Activated CD4-positive, alpha-beta memory T cell treated with anti-CD3 and anti-CD28 coated beads for 36 hours (primary cell): ENCODE results near the gene SNRNP35. TPM values are rescaled to one million over a fixed set of nuclear protein-coding genes. Genes with fewer than 3 reads are reported as not detected.
"Not testable (repeated sequence)": the region's sequence is repeated elsewhere in the genome, so short reads cannot be mapped to it uniquely, and the experiment has no call there.

ENCODE experiments used
- CTCF ChIA-PET: fragments of 350-600 bp; sonication (Branson Sonifier 250); formaldehyde crosslinking; loops from one replicate; lab custom pipeline; 2021; ENCODE audit warnings: antibody characterized with exemption, inconsistent platforms; lab: Charles Lee
- POLR2A ChIA-PET: fragments of 350-600 bp; sonication (Branson Sonifier 250); formaldehyde crosslinking; loops from one replicate; lab custom pipeline; 2021; ENCODE audit warnings: antibody characterized with exemption; lab: Charles Lee
- DNase-seq: peaks from one replicate; pipeline ENCODE4 v3.0.0-alpha.2; 2020
- H3K27ac Mint-ChIP-seq: one replicate; pipeline ENCODE4 v1.8.0; 2021; ENCODE audit warnings: mixed read lengths
- H3K27me3 Mint-ChIP-seq: one replicate; pipeline ENCODE4 v1.8.0; 2021; ENCODE audit warnings: mixed read lengths
- H3K36me3 Mint-ChIP-seq: one replicate; pipeline ENCODE4 v1.8.0; 2021; ENCODE audit warnings: mixed read lengths
- H3K4me1 Mint-ChIP-seq: one replicate; pipeline ENCODE4 v1.8.0; 2021; ENCODE audit warnings: low read depth, mixed read lengths
- H3K4me3 Mint-ChIP-seq: one replicate; pipeline ENCODE4 v1.8.0; 2021; ENCODE audit warnings: mild to moderate bottlenecking, mixed read lengths
- H3K9me3 Mint-ChIP-seq: one replicate; pipeline ENCODE4 v1.8.0; 2021; ENCODE audit warnings: mixed read lengths
- intact Hi-C: fragments of 100-400 bp; cut with micrococcal nuclease; formaldehyde crosslinking; loops from one replicate; pipeline ENCODE4 v1.15.1; 2023
- total RNA-seq, 2 experiments: library from RNA; stranded (reverse); gene quantifications; one replicate each; pipeline ENCODE4 v1.2.3, GENCODE V29; 2021

Gene SNRNP35
- total RNA-seq, 2 experiments from 2014 or later, result 28.6 to 30.6 TPM

DNA sequence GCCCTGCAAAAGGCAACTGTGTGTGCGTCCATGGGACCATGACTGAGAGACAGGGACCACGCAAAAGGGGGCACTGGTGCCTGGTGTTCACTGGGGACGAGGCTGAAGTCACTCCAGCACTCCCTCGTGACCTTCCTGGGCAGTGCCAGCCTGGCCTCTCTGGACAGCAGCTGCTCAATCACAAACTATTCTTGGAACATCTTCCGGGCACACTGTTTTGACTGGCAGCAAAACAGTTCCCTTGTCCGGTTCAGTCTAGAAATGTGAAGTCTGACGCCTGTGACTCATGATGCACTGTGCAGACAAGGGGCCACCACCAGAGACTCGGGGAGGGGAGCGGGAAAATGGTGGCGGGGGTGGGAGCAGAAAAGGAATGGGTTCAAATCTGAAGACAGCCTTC is 20.8 kb downstream of the SNRNP35 start:
- no peak for DNase-seq
- Mint-ChIP-seq H3K4me1 (peaks cover 36% of the 10 kb centered on the region), H3K36me3 (peaks cover 8% of the 10 kb centered on the region), H3K27me3 (no peaks in the 10 kb centered on the region), H3K9me3 (no peaks in the 10 kb centered on the region), H3K4me3 (no peak overlapping the region), H3K27ac (no peak overlapping the region)
- ChIA-PET POLR2A (no interaction called here), CTCF (no interaction called here)
- intact Hi-C loops, result loop anchor here (5.0 kb wide), 1 partner anchor 104 kb away; the partner anchor contains the start of gene TMED2

DNA sequence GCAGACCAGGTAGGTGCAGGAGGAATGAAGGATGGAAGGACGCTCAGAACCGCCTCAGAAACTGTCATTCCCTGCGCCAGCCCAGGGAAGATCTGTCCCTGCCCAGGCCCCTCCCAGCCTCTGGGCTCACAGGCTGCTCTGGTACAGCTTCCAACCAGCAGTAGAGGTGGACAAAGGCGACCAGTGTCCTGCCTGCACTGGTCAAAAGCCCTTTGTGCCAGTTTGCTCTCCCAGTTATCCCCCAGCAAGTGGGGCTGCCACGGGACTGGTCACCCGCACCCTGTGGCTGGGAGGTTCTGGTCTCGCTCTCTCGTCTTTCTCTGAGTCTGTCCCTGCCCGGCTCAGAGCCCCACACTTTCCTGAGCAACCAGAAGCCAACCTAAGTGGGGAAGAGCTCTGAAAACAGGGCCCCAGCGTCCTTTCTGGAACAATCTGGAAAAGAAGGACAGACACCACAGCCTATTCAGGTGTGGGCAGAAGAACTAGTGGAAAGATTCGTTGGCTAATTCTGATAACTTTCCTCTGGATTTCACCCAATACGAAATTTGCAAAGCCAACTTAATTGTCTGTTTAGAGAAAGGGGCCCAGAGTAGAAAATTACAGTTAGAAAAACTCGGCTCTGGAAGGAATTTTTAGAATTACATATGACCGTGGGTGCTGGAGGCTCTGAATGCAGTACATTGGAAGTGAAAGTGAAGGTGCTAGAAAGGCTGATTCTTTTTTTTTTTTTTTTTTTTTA is 21.7 kb downstream of the SNRNP35 start:
- DNase-seq, result no peak
- H3K27me3 Mint-ChIP-seq, result no peaks in the 10 kb centered on the region
- H3K4me3 Mint-ChIP-seq, result no peak overlapping the region
- CTCF ChIA-PET, result no interaction called here
- intact Hi-C loops, result loop anchor here (5.0 kb wide), 1 partner anchor 103 kb away; the partner anchor contains the start of gene TMED2
- H3K4me1 Mint-ChIP-seq, result peaks cover 39% of the 10 kb centered on the region
- no peaks in the 10 kb centered on the region for H3K9me3 Mint-ChIP-seq
- peak overlapping the region; percentile 18 for H3K27ac Mint-ChIP-seq
- peaks cover 8% of the 10 kb centered on the region for H3K36me3 Mint-ChIP-seq
- POLR2A ChIA-PET, result no interaction called here

DNA sequence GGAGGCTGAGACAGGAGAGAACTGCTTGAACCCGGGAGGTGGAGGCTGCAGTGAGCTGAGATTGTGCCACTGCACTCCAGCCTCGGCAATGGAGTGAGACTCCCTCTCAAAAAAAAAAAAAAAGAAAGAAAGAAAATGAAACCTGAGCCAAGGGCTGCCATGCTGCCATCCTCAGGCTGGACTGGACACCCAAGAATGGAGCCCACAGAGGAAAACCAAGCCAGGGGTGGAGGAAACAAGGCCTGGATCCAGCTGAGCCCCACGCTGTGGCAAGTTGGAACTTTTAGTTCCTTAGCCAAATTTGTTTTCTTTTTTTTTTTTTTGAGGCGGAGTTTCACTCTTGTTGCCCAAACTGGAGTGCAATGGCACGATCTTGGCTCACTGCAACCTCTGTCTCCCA is 23.3 kb downstream of the SNRNP35 start:
- H3K4me1 Mint-ChIP-seq, result peaks cover 35% of the 10 kb centered on the region
- H3K4me3 Mint-ChIP-seq, CTCF ChIA-PET, intact Hi-C loops, H3K27me3 Mint-ChIP-seq, POLR2A ChIA-PET, H3K9me3 Mint-ChIP-seq, H3K36me3 Mint-ChIP-seq, DNase-seq, H3K27ac Mint-ChIP-seq: not testable (repeated sequence)

GRCh38 chr12:123482876-123483275 is 24.9 kb downstream of the SNRNP35 start:
- intact Hi-C loops, result no loop called here
- POLR2A ChIA-PET, result no interaction called here
- Mint-ChIP-seq H3K9me3 (no peaks in the 10 kb centered on the region), H3K27ac (no peak overlapping the region), H3K36me3 (no peaks in the 10 kb centered on the region), H3K4me1 (peaks cover 32% of the 10 kb centered on the region), H3K27me3 (no peaks in the 10 kb centered on the region), H3K4me3 (no peak overlapping the region)
- DNase-seq, result no peak
- CTCF ChIA-PET, result no interaction called here

DNA sequence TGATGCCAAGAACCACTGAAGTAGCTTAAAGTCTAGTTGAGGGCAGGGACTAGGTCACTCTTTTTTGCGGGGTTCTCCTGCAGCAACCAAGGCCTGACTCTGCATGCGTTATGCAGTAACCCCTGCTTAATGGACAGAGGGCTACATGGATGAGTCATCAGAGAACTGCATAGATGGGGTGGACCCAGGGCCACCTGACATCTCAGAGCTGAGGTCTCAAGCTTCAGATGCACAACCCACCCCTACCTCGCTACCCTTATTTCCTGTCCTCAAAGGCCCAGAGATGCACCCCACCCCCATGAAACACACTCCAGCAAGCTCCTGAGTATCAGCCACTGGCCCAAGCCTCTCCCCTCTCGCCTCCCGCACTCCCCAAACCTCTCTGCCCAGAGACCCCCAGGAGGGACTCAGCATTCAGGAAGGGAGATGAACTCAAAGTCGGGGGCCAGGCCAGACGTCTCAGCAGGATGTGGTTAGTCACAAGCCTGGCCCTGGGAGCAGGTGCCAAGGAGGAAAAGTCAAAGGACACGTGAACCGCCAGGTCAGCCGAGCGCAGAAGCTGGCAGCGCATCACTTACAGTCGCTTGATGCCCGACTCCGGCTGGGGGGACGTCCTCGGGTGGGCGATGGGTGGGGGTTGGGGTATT is 25.8 kb downstream of the SNRNP35 start:
- CTCF ChIA-PET, result no interaction called here
- intact Hi-C loops, result no loop called here
- H3K36me3 Mint-ChIP-seq, result no peaks in the 10 kb centered on the region
- H3K4me1 Mint-ChIP-seq, result peaks cover 32% of the 10 kb centered on the region
- no peak overlapping the region for H3K4me3 Mint-ChIP-seq
- POLR2A ChIA-PET, result no interaction called here
- peak overlapping the region; percentile 49 for H3K27ac Mint-ChIP-seq
- no peaks in the 10 kb centered on the region for H3K9me3 Mint-ChIP-seq
- H3K27me3 Mint-ChIP-seq, result no peaks in the 10 kb centered on the region
- peak; percentile 16 for DNase-seq

DNA sequence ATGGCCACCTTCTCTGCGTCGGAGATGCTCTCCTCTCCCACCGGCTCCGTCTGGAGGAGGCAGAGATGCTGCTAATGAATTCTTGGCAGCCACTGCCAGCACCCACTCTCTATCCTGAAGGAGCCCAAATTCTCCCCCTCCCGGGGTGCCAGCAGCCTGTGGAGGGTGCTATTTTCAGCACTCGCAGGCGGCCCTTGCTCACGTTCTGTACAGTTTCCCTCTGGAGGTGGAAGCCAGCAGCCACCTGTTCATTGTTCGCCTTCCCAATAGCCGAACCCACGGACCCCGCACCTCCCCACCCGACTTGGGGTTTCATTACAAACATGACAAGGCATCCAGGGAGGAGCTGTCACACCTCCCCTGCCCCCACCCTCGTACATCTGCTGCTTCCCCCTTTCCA is 27.8 kb downstream of the SNRNP35 start:
- Mint-ChIP-seq H3K27me3 (no peaks in the 10 kb centered on the region), H3K36me3 (no peaks in the 10 kb centered on the region), H3K27ac (no peak overlapping the region), H3K9me3 (no peaks in the 10 kb centered on the region), H3K4me1 (peaks cover 23% of the 10 kb centered on the region), H3K4me3 (no peak overlapping the region)
- no peak for DNase-seq
- POLR2A ChIA-PET, result no interaction called here
- CTCF ChIA-PET, result no interaction called here
- intact Hi-C loops, result no loop called here

GRCh38 chr12:123487428-123487827 is 29.5 kb downstream of the SNRNP35 start:
- no peaks in the 10 kb centered on the region for H3K27me3 Mint-ChIP-seq
- H3K9me3 Mint-ChIP-seq, result no peaks in the 10 kb centered on the region
- H3K4me3 Mint-ChIP-seq, result no peak overlapping the region
- no peaks in the 10 kb centered on the region for H3K36me3 Mint-ChIP-seq
- ChIA-PET POLR2A (no interaction called here), CTCF (no interaction called here)
- intact Hi-C loops, result no loop called here
- no peak overlapping the region for H3K27ac Mint-ChIP-seq
- no peak for DNase-seq
- peaks cover 22% of the 10 kb centered on the region for H3K4me1 Mint-ChIP-seq

DNA sequence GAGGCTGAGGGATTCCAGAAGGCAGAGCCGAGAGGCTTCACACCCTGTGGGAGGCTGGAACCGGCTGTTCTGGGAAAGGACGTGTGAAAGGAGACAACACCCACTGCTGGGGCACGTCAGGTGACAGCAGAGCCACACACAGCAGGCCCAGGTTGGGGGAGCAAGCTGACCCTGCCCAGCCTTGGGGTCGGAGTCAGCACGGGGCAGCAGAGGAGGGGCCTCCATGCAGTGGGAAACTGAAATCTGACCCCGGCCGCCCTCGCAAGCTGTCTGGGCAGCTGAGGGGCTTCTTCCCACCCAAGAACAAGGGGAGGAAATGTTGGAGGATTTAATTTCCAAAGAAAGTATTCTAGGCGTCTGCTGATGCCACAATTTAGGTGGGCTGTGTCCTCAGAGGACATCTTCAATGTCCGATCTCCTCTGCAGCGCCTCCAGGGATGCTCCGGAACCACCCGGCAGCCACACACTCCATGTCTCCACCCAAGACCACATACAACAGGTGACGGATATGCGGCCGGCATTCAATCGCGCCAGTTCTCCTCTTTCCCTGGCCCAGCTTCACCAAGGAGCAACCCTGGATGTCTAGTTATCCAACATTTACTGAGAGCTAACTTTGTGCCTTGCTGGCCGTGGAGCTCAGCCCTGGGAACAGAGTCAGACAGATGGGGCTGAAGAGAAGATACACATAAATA is 30.7 kb downstream of the SNRNP35 start:
- Mint-ChIP-seq H3K4me3 (no peak overlapping the region), H3K27ac (no peak overlapping the region), H3K27me3 (no peaks in the 10 kb centered on the region), H3K36me3 (no peaks in the 10 kb centered on the region), H3K9me3 (no peaks in the 10 kb centered on the region), H3K4me1 (peaks cover 16% of the 10 kb centered on the region)
- ChIA-PET POLR2A (interaction anchor here (1.2 kb wide), 1 partner anchor 24 kb away, joined by 3 read pairs; no protein-coding TSS in a partner anchor), CTCF (no interaction called here)
- intact Hi-C loops, result no loop called here
- no peak for DNase-seq

GRCh38 chr12:123489580-123489979 is 31.6 kb downstream of the SNRNP35 start:
- H3K9me3 Mint-ChIP-seq, result no peaks in the 10 kb centered on the region
- no peaks in the 10 kb centered on the region for H3K36me3 Mint-ChIP-seq
- ChIA-PET POLR2A (interaction anchor here (1.2 kb wide), 1 partner anchor 25 kb away, joined by 3 read pairs; no protein-coding TSS in a partner anchor), CTCF (no interaction called here)
- no peak overlapping the region for H3K27ac Mint-ChIP-seq
- DNase-seq, result no peak
- peaks cover 8% of the 10 kb centered on the region for H3K4me1 Mint-ChIP-seq
- no peak overlapping the region for H3K4me3 Mint-ChIP-seq
- no peaks in the 10 kb centered on the region for H3K27me3 Mint-ChIP-seq
- intact Hi-C loops, result no loop called here

DNA sequence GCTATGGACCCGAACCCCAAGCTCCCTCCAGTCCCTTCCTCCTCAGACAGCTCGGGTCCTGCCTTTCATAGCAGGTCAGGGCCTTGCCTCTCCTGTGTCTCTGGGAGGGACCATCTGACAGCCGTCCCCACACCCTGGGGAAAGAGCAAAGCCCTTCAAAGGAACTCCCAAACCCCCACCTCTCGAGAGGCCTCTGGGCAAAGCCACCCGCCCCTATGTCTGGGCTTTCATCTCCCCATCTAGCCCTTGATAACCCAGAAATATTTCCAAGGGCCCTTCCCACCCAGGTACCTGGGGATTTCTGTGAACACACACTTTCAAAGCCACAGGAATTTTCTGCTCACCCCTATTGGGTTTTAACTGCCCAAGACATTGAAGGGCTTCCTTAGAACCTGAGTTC is 32.1 kb downstream of the SNRNP35 start:
- ChIA-PET POLR2A (interaction anchor here (1.2 kb wide), 1 partner anchor 26 kb away, joined by 3 read pairs; no protein-coding TSS in a partner anchor), CTCF (no interaction called here)
- no peaks in the 10 kb centered on the region for H3K27me3 Mint-ChIP-seq
- intact Hi-C loops, result no loop called here
- no peak overlapping the region for H3K4me3 Mint-ChIP-seq
- H3K9me3 Mint-ChIP-seq, result no peaks in the 10 kb centered on the region
- peaks cover 3% of the 10 kb centered on the region for H3K4me1 Mint-ChIP-seq
- no peaks in the 10 kb centered on the region for H3K36me3 Mint-ChIP-seq
- no peak for DNase-seq
- H3K27ac Mint-ChIP-seq, result no peak overlapping the region

GRCh38 chr12:123491056-123491455 is 33.1 kb downstream of the SNRNP35 start:
- intact Hi-C loops, result no loop called here
- ChIA-PET CTCF (no interaction called here), POLR2A (no interaction called here)
- Mint-ChIP-seq H3K9me3 (no peaks in the 10 kb centered on the region), H3K4me1 (peaks cover 2% of the 10 kb centered on the region), H3K27ac (no peak overlapping the region), H3K27me3 (no peaks in the 10 kb centered on the region), H3K4me3 (no peak overlapping the region), H3K36me3 (no peaks in the 10 kb centered on the region)
- DNase-seq, result no peak

GRCh38 chr12:123491481-123491880 is 33.5 kb downstream of the SNRNP35 start:
- Mint-ChIP-seq H3K9me3 (no peaks in the 10 kb centered on the region), H3K27me3 (no peaks in the 10 kb centered on the region), H3K27ac (no peak overlapping the region), H3K4me1 (no peaks in the 10 kb centered on the region), H3K36me3 (no peaks in the 10 kb centered on the region), H3K4me3 (no peak overlapping the region)
- intact Hi-C loops, result no loop called here
- POLR2A ChIA-PET, result no interaction called here
- CTCF ChIA-PET, result no interaction called here
- DNase-seq, result no peak
